GM12874 (cell line): ENCODE measurements around the gene CCDC180.

Experiments
- TF ChIP-seq, protein P1 (sequence below): IDR thresholded peaks from 2 replicates; pipeline ENCODE4 v1.5.1; 2011; ENCODE audit warnings: low read depth, mild to moderate bottlenecking, control low read depth, low read length, moderate library complexity; ENCODE audit not compliant: insufficient read depth

The CCDC180 gene

DNA sequence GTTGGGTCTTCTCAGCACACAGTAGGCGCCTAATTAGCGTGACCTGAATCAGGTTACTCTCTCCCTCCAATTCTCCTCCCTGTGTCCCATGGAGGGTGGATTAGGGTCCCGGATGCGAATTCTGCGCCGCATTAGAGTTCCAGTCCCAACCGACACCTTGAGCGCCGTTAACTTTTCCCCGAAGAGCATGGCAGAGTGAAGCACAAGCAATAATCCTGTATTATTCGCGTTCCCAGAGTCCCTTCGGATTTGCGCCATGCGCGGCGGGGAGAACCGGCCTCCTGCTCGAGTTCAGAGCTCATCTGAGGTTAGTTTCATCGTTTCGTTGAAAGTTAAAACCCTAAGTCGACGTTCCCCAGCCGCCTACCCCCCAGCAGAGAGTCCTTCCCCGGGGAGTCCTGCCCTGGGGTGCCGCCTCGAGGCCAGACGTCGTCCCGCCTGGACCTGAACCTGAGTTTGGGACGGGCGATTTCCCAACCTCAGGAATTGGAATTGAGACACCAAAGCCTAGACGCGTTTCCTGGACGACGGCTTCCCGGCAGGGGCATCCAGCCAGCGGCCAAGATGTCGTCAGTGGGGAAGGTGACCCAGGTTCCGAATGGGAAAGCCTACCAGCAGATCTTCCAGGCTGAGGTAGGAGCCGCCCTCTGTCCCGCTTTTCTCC, at the start of gene CCDC180:
CCDC180 (plus strand) TSS at position 160 of the 664 bp plus-strand sequence; CDS start at position 565, 405 bp downstream.
- TF ChIP-seq, protein P1, sequence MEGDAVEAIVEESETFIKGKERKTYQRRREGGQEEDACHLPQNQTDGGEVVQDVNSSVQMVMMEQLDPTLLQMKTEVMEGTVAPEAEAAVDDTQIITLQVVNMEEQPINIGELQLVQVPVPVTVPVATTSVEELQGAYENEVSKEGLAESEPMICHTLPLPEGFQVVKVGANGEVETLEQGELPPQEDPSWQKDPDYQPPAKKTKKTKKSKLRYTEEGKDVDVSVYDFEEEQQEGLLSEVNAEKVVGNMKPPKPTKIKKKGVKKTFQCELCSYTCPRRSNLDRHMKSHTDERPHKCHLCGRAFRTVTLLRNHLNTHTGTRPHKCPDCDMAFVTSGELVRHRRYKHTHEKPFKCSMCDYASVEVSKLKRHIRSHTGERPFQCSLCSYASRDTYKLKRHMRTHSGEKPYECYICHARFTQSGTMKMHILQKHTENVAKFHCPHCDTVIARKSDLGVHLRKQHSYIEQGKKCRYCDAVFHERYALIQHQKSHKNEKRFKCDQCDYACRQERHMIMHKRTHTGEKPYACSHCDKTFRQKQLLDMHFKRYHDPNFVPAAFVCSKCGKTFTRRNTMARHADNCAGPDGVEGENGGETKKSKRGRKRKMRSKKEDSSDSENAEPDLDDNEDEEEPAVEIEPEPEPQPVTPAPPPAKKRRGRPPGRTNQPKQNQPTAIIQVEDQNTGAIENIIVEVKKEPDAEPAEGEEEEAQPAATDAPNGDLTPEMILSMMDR: no peak

DNA sequence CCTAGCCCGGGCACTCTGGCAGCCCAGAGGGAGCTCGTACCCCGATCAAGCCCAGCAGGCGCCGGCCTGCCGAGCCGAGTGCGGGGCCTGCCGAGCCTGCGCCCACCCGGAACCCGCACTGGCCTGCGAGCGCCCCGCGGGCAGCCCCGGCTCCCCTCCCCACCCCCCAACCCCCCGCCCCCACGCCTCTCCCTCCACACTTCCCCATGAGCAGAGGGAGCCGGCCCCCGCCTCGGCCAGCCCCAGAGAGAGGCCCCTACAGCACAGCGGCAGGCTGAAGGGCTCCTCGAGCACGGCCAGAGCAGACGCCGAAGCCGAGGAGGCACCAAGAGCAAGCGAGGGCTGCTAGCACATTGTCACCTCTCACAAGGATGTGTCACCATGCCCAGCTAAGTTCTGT, 36.2 kb upstream of the CCDC180 start:
- TF ChIP-seq, protein P1: no peak

DNA sequence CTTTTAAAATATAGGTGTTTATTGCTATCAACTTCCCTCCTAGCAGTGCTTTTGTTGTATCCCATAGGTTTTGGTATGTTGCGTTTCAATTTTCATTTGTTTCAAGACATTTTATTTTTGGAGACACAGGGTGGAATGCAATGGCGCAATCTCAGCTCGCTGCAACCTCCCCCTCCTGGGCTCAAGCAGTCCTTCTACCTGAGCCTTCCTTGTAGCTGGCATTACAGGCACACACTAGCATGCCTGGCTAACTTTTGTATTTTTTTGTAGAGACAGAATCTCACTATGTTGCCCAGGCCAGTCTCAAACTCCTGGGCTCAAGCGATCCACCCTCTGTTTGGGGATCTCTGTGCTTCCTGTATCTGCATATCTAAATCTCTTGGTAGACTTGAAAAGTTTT, 35.4 kb upstream of the CCDC180 start:
- TF ChIP-seq, protein P1: no peak

DNA sequence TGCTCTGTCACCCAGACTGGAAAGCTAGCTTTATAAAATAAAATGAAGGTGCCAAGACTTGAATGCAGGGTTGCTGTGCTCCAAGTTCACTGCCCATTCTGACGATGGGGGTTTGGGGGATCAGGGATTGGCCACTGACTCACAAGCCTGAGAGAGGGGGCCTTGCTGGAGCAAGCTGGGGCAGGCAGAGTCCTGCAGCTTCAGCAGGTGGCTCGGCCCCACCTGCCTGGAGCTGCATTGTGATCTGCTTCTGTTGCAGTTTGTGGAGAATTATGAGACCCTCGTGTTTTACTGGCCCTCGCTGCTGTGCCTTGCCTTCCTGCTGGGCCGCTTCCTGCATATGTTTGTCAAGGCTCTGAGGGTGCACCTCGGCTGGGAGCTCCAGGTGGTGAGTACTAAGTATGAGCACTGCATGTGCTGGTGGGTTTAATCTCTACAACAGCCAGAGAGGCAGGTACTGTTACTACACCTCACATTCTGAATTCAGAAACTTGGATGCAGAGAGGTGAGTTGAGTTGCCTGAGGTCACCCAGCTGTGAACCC, 31.1 kb upstream of the CCDC180 start:
- TF ChIP-seq, protein P1: no peak

DNA sequence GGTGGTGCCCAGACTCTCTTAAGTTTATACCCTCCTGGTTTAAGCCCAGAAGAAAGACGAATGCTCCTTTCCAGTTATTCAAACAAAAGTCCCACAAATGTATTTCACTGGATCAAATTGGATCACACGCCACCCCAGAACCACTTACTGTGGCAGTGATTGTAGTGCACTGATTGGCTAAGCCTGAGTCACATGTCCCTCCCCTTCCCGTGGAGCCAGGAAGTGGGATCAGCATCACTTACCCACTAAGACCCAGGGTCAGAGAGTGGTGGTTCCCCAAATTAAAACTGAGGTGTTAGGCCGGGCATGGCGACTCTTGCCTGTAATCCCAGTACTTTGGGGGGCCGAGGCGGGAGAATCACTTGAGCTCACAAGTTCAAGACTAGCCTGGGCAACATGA, 29.5 kb upstream of the CCDC180 start:
- TF ChIP-seq, protein P1: no peak

DNA sequence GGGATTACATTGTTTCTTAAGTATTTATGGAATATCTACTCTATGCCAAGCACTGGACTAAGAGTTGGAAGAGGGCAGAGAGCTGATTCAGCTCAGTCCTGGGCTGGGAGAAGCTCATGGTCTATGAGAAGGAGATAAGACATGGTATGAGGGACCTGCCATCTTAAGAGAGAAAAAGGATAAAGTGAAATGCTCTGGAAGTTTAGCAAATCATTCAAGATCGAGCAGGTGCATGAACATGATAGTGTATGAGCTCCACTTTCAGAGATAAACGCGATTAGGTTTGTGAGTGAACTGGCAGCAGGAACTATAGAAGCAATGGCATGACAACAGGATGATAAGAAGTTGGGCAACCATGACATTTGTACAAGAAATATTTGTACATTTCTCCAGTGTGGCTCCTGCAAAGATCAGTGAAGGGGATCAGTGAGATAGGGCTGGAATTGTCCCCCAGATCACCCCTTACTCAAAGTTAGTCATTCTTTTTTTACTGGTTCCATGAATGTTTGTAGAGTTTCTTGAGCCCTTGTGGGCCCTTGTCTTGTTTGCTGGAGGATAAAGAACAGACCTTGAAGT, 26.6 kb upstream of the CCDC180 start:
- TF ChIP-seq, protein P1: no peak

DNA sequence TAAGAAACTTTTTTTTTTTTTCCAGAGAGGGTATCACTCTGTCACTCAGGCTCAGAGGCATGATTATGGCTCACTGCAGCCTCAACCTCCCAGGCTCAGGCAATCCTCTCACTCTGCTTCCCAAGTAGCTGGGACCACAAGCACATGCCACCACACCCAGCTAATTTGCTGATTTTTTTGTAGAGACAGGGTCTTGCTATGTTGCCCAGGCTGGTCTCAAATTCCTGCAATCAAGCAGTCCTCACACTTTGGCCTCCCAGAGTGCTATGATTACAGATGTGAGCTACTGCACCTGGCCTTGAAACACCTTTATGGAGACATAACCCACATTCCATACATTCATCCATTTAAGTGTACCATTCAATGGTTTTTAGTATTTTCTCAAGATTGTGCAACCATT, 23.7 kb upstream of the CCDC180 start:
- TF ChIP-seq, protein P1: no peak
